GM23248 (cell line): ENCODE measurements around the gene CX3CL1.

Experiments
- EZH2 ChIP-seq: fragments of 200-600 bp; sonication (generic); IDR thresholded peaks from 2 replicates; pipeline ENCODE4 v1.6.1; 2018; ENCODE audit warnings: antibody characterized with exemption, mild to moderate bottlenecking; ENCODE audit not compliant: insufficient read depth, poor library complexity, severe bottlenecking
- EZH2phosphoT487 ChIP-seq: fragments of 200-600 bp; sonication (generic); IDR thresholded peaks from 2 replicates; pipeline ENCODE4 v1.6.1; 2018; ENCODE audit warnings: antibody characterized with exemption, moderate library complexity, mild to moderate bottlenecking, low read depth; ENCODE audit not compliant: insufficient read depth

- TF ChIP-seq EZH2 = no peak
- no peak for TF ChIP-seq EZH2phosphoT487
These were observed 40.9 kb upstream of the CX3CL1 start for GRCh38 chr16:57331355-57331754.
